ENCODE results near the gene EPN3.

EPN3 gene

DNA sequence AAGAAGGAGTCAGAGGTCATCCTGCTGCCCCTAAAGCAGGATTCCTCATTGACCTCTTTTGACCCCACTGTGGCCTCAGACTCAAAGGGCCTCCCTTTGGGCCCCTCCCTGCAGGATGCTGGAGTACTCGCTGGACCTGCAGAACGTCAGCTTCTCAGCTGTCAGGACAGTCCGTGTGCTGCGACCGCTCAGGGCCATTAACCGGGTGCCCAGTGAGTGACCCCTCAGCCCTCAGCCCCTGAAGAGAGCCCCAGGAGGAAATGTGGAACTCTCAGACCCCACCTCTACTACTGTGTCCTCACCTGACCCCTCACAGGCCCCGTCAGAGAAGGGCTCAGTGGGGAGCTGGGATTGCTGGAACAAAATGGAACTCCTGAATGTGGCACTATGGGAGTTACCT lies 37.1 kb downstream of the EPN3 start:
- Histone ChIP-seq H3K27me3 (ENCODE audit: insufficient read depth, low read length) (peaks cover 9% of the 10 kb centered on the region), H3K27ac (ENCODE audit: low read depth, low read length) (no peak overlapping the region), H2BK12ac (ENCODE audit: low read length) (no peak overlapping the region), H3K4me2 (ENCODE audit: low read length) (no peak overlapping the region), H3K79me2 (ENCODE audit: control insufficient read depth, insufficient read depth, low read length, poor library complexity) (no peaks in the 10 kb centered on the region), H3K79me1 (ENCODE audit: low read length) (no peaks in the 10 kb centered on the region), H2AK5ac (ENCODE audit: low read length) (no peak overlapping the region), H4K91ac (ENCODE audit: low read depth, low read length) (no peak overlapping the region), H3K36me3 (ENCODE audit: control insufficient read depth in 1 of 2, insufficient read depth in 2 of 2, low read length in 2 of 2) (no peaks in the 10 kb centered on the region), H2AFZ (ENCODE audit: insufficient read depth, low read length, poor library complexity) (no peak overlapping the region), H3K9ac (ENCODE audit: low read length) (no peak overlapping the region), H3K4me3 (ENCODE audit: low read depth, low read length) (no peak overlapping the region), H3K14ac (ENCODE audit: low read length) (no peak overlapping the region), H3K18ac (ENCODE audit: low read length) (no peak overlapping the region), H3K9me3 (ENCODE audit: insufficient read depth, low read depth, low read length) (peaks cover 3% of the 10 kb centered on the region), H3K23ac (ENCODE audit: low read length) (no peak overlapping the region), H2BK5ac (ENCODE audit: low read depth, low read length, poor library complexity) (no peak overlapping the region), H3K4ac (ENCODE audit: low read depth, low read length) (no peak overlapping the region), H2BK120ac (ENCODE audit: insufficient read depth, low read length, poor library complexity) (no peak overlapping the region), H4K8ac (ENCODE audit: low read depth, low read length) (no peak overlapping the region), H3K4me1 (ENCODE audit: control insufficient read depth in 1 of 2, insufficient read depth in 2 of 2, low read length in 2 of 2) (peaks cover 3% of the 10 kb centered on the region in 2 experiments), H4K12ac (ENCODE audit: low read depth, low read length) (no peak overlapping the region)
- DNase-seq = no peak
- no CpG with 5 or more reads among the region's 7 CpGs for WGBS (ENCODE audit: extremely low coverage, insufficient coverage, insufficient read length)

DNA sequence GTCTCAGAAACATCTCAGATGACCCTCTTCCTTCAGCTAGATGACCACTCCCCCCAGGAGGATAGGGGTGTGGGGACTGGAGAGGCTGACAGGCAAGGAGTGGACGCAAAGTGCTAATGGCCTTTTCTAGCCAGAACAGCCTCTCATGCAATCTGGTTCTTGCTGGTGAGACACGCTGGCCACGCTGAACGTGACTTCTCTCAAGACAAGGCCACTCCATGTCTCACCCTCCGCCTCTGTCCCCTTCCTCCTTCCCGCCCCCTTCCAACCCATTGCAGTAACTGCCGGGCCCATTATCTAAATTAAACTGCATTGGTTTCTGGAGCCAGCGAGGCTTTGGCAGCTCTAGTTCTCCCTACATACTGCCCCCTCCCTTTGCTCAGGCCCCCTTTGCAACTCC lies 37.5 kb downstream of the EPN3 start:
- Histone ChIP-seq H2BK5ac (ENCODE audit: low read depth, low read length, poor library complexity) (no peak overlapping the region), H3K79me1 (ENCODE audit: low read length) (no peaks in the 10 kb centered on the region), H3K4ac (ENCODE audit: low read depth, low read length) (no peak overlapping the region), H3K36me3 (ENCODE audit: control insufficient read depth in 1 of 2, insufficient read depth in 2 of 2, low read length in 2 of 2) (no peaks in the 10 kb centered on the region), H4K12ac (ENCODE audit: low read depth, low read length) (no peak overlapping the region), H2BK12ac (ENCODE audit: low read length) (no peak overlapping the region), H3K27me3 (ENCODE audit: insufficient read depth, low read length) (peaks cover 4% of the 10 kb centered on the region), H3K18ac (ENCODE audit: low read length) (no peak overlapping the region), H4K91ac (ENCODE audit: low read depth, low read length) (no peak overlapping the region), H3K14ac (ENCODE audit: low read length) (no peak overlapping the region), H3K4me2 (ENCODE audit: low read length) (no peak overlapping the region), H4K8ac (ENCODE audit: low read depth, low read length) (no peak overlapping the region), H3K27ac (ENCODE audit: low read depth, low read length) (no peak overlapping the region), H3K4me1 (ENCODE audit: control insufficient read depth in 1 of 2, insufficient read depth in 2 of 2, low read length in 2 of 2) (peaks cover 3% of the 10 kb centered on the region in 2 experiments), H2AK5ac (ENCODE audit: low read length) (no peak overlapping the region), H2BK120ac (ENCODE audit: insufficient read depth, low read length, poor library complexity) (no peak overlapping the region), H3K9ac (ENCODE audit: low read length) (no peak overlapping the region), H2AFZ (ENCODE audit: insufficient read depth, low read length, poor library complexity) (no peak overlapping the region), H3K4me3 (ENCODE audit: low read depth, low read length) (no peak overlapping the region), H3K23ac (ENCODE audit: low read length) (no peak overlapping the region), H3K9me3 (ENCODE audit: insufficient read depth, low read depth, low read length) (peaks cover 3% of the 10 kb centered on the region), H3K79me2 (ENCODE audit: control insufficient read depth, insufficient read depth, low read length, poor library complexity) (no peaks in the 10 kb centered on the region)
- WGBS (ENCODE audit: extremely low coverage, insufficient coverage, insufficient read length) = no CpG with 5 or more reads among the region's 8 CpGs
- DNase-seq = no peak

DNA sequence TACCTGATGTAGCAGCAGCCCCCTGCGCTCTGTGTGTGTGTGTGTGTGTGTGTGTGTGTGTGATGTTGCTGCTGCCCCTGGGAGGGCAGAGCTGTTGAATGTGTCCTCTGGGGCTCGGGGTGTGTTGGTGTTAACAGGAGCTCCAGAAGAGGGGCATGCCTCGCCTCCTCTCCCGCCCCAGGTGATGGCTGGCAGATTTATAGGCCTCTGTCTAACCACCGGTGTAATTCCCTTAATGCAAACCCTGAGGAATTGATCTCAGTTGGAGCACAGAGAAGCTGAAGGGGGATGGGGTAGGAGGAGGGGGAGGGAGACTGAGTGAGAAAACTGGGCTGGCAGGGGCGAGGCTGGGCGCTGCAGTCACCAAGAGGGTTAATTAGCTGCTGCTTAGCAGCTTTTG lies 38.0 kb downstream of the EPN3 start:
- WGBS (ENCODE audit: extremely low coverage, insufficient coverage, insufficient read length) = no CpG with 5 or more reads among the region's 7 CpGs
- H3K4me1 ChIP-seq (ENCODE audit: control insufficient read depth in 1 of 2, insufficient read depth in 2 of 2, low read length in 2 of 2) = peaks cover 3% of the 10 kb centered on the region in 2 experiments
- no peaks in the 10 kb centered on the region for H3K79me2 ChIP-seq (ENCODE audit: control insufficient read depth, insufficient read depth, low read length, poor library complexity)

GRCh38 chr17:50571681-50572080 lies 39.1 kb downstream of the EPN3 start:
- Histone ChIP-seq H2BK120ac (ENCODE audit: insufficient read depth, low read length, poor library complexity) (no peak overlapping the region), H2AK5ac (ENCODE audit: low read length) (no peak overlapping the region), H3K14ac (ENCODE audit: low read length) (no peak overlapping the region), H3K4me2 (ENCODE audit: low read length) (no peak overlapping the region), H3K9me3 (ENCODE audit: insufficient read depth, low read depth, low read length) (peaks cover 3% of the 10 kb centered on the region), H4K12ac (ENCODE audit: low read depth, low read length) (no peak overlapping the region), H3K36me3 (ENCODE audit: control insufficient read depth in 1 of 2, insufficient read depth in 2 of 2, low read length in 2 of 2) (no peaks in the 10 kb centered on the region), H3K79me2 (ENCODE audit: control insufficient read depth, insufficient read depth, low read length, poor library complexity) (no peaks in the 10 kb centered on the region), H2BK12ac (ENCODE audit: low read length) (no peak overlapping the region), H3K4ac (ENCODE audit: low read depth, low read length) (no peak overlapping the region), H3K23ac (ENCODE audit: low read length) (no peak overlapping the region), H4K91ac (ENCODE audit: low read depth, low read length) (no peak overlapping the region), H3K27me3 (ENCODE audit: insufficient read depth, low read length) (no peaks in the 10 kb centered on the region), H3K79me1 (ENCODE audit: low read length) (no peaks in the 10 kb centered on the region), H2BK5ac (ENCODE audit: low read depth, low read length, poor library complexity) (no peak overlapping the region), H3K27ac (ENCODE audit: low read depth, low read length) (no peak overlapping the region), H3K4me3 (ENCODE audit: low read depth, low read length) (no peak overlapping the region), H4K8ac (ENCODE audit: low read depth, low read length) (no peak overlapping the region), H3K9ac (ENCODE audit: low read length) (no peak overlapping the region), H3K4me1 (ENCODE audit: control insufficient read depth in 1 of 2, insufficient read depth in 2 of 2, low read length in 2 of 2) (peaks cover 3% of the 10 kb centered on the region in 2 experiments), H3K18ac (ENCODE audit: low read length) (no peak overlapping the region), H2AFZ (ENCODE audit: insufficient read depth, low read length, poor library complexity) (no peak overlapping the region)
- no CpG with 5 or more reads among the region's 19 CpGs for WGBS (ENCODE audit: extremely low coverage, insufficient coverage, insufficient read length)
- no peak for DNase-seq

More for the DNA sequence above, 38.0 kb downstream of the EPN3 start:
- no peak for DNase-seq
- no peak overlapping the region for H2BK5ac ChIP-seq (ENCODE audit: low read depth, low read length, poor library complexity)
- no peak overlapping the region for H4K91ac ChIP-seq (ENCODE audit: low read depth, low read length)
- H3K14ac ChIP-seq (ENCODE audit: low read length) = no peak overlapping the region
- H2BK12ac ChIP-seq (ENCODE audit: low read length) = no peak overlapping the region
- H3K23ac ChIP-seq (ENCODE audit: low read length) = no peak overlapping the region
- H3K4me3 ChIP-seq (ENCODE audit: low read depth, low read length) = no peak overlapping the region
- H3K36me3 ChIP-seq (ENCODE audit: control insufficient read depth in 1 of 2, insufficient read depth in 2 of 2, low read length in 2 of 2) = no peaks in the 10 kb centered on the region
- no peak overlapping the region for H3K9ac ChIP-seq (ENCODE audit: low read length)
- no peak overlapping the region for H3K27ac ChIP-seq (ENCODE audit: low read depth, low read length)
- H3K79me1 ChIP-seq (ENCODE audit: low read length) = no peaks in the 10 kb centered on the region
- no peak overlapping the region for H3K4me2 ChIP-seq (ENCODE audit: low read length)
- no peak overlapping the region for H2AK5ac ChIP-seq (ENCODE audit: low read length)
- H2AFZ ChIP-seq (ENCODE audit: insufficient read depth, low read length, poor library complexity) = no peak overlapping the region
- H3K9me3 ChIP-seq (ENCODE audit: insufficient read depth, low read depth, low read length) = peaks cover 3% of the 10 kb centered on the region
- no peak overlapping the region for H4K8ac ChIP-seq (ENCODE audit: low read depth, low read length)
- H2BK120ac ChIP-seq (ENCODE audit: insufficient read depth, low read length, poor library complexity) = no peak overlapping the region
- H3K27me3 ChIP-seq (ENCODE audit: insufficient read depth, low read length) = peaks cover 3% of the 10 kb centered on the region
- H3K4ac ChIP-seq (ENCODE audit: low read depth, low read length) = no peak overlapping the region
- no peak overlapping the region for H4K12ac ChIP-seq (ENCODE audit: low read depth, low read length)
- H3K18ac ChIP-seq (ENCODE audit: low read length) = no peak overlapping the region
